Nucleus accumbens (tissue), 56 donors: ENCODE measurements around the gene RGS13.

Source experiments
- DNase-seq, 56 donors: peaks; one replicate each; lab custom pipeline; 2025; lab: John Stamatoyannopoulos, UW

RGS13 gene

GRCh38 chr1:192620071-192620635 lies 15.8 kb upstream of the RGS13 start:
- no peak for DNase-seq

GRCh38 chr1:192626366-192627179 lies 9.4 kb upstream of the RGS13 start:
- no peak for DNase-seq

GRCh38 chr1:192627901-192628300 lies 8.0 kb upstream of the RGS13 start:
- DNase-seq, result no peak

GRCh38 chr1:192628396-192629057 lies 7.4 kb upstream of the RGS13 start:
- no peak for DNase-seq

GRCh38 chr1:192629612-192630011 lies 6.3 kb upstream of the RGS13 start:
- no peak for DNase-seq

- no peak for DNase-seq
These were observed 5.2 kb upstream of the RGS13 start for GRCh38 chr1:192630521-192631287.

- no peak for DNase-seq
These were observed 4.2 kb upstream of the RGS13 start for GRCh38 chr1:192631749-192632148.

- DNase-seq, result no peak
These were observed 3.8 kb upstream of the RGS13 start for GRCh38 chr1:192632188-192632587.

GRCh38 chr1:192632641-192633532 lies 3.1 kb upstream of the RGS13 start:
- no peak for DNase-seq

- no peak for DNase-seq
These were observed 2.3 kb upstream of the RGS13 start for GRCh38 chr1:192633533-192634253.

- no peak for DNase-seq
These were observed 906 bp upstream of the RGS13 start for GRCh38 chr1:192635041-192635440.

GRCh38 chr1:192639607-192640368 lies 3.8 kb downstream of the RGS13 start:
- DNase-seq, result no peak

- DNase-seq, result peak in 12 of 56 donors; percentile 7 to 66 (median 27)
These were observed 16.2 kb downstream of the RGS13 start for GRCh38 chr1:192652159-192652558.

GRCh38 chr1:192654120-192654519 lies 18.2 kb downstream of the RGS13 start:
- no peak for DNase-seq

GRCh38 chr1:192654591-192655251 lies 18.8 kb downstream of the RGS13 start:
- DNase-seq, result peak in 6 of 56 donors; percentile 4 to 56 (median 16)

- no peak for DNase-seq
These were observed 21.8 kb downstream of the RGS13 start for GRCh38 chr1:192657760-192658159.

- no peak for DNase-seq
These were observed 22.3 kb downstream of the RGS13 start for GRCh38 chr1:192658255-192658654.

- DNase-seq, result no peak
These were observed 24.7 kb downstream of the RGS13 start for GRCh38 chr1:192660613-192661012.
